ENCODE data around the gene RASGRP3. TPM values are rescaled to one million over a fixed set of nuclear protein-coding genes. Genes with fewer than 3 reads are reported as not detected.

RASGRP3 gene
- polyA plus RNA-seq, 1 of the 3 experiments (the other 2 are of a cell fraction), result 72.5 TPM

DNA sequence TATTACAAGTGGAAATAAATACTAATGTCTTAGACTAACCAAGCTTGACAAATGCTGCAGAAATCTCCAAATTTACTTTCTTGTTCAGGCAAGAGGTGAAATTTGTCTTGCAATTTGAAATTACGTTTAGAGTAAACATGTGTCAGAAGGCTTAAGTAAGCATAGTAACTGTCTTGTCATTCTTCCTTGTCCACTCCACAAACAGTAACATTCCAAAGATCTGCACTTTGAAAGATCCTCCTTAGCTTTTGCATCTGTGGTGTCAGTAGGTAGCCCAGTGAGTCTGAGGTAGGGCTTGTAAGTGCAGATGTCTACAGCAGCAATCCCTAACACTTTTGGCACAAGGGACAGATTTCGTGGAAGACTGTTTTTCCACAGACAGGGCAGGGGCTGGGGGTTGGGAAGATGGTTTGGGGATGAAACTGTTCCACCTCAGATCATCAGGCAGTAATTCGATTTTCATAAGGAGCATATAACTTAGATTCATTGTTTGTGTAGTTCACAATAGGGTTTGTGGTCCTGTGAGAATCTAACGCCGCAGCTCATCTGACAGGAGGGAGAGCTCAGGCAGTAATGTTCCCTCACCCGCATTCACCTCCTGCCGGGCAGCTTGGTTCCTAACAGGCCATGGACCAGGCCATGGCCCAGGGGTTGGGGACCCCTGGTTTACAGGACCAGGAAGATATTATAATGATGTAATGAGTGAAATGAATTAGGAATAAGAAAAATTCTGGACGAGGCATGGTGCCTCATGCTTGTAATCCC, 18.6 kb downstream of the RASGRP3 start:
- Histone ChIP-seq H3K4me2 (no peak overlapping the region), H3K4me1 (ENCODE audit: control insufficient read depth in 1 of 2, insufficient read depth in 2 of 2, low read depth in 1 of 2, low read length in 1 of 2) (peaks cover 0 to 21% of the 10 kb centered on the region in 2 experiments; a peak in 1 of 4 replicates), H3K27me3 (ENCODE audit: insufficient read depth) (no peaks in the 10 kb centered on the region), H3K79me2 (ENCODE audit: insufficient read depth) (no peaks in the 10 kb centered on the region), H2AFZ (ENCODE audit: low read depth) (no peak overlapping the region), H4K20me1 (ENCODE audit: insufficient read depth) (no peaks in the 10 kb centered on the region), H3K4me3 (ENCODE audit: low read depth in 2 of 2, low read length in 1 of 2) (no peak overlapping the region), H3K27ac (ENCODE audit: low read depth in 2 of 2, low read length in 1 of 2) (peak overlapping the region in 1 of 2 experiments; percentile 10; a peak in 2 of 4 replicates), H3K9ac (no peak overlapping the region), H3K9me2 (no peaks in the 10 kb centered on the region), H3F3A (replicated peaks; ENCODE audit: insufficient read depth) (peaks cover 7% of the 10 kb centered on the region), H3K36me3 (replicated peaks in 1 of 2; ENCODE audit: control insufficient read depth in 1 of 2, insufficient read depth in 2 of 2, low read length in 1 of 2) (no peaks in the 10 kb centered on the region), H3K9me3 (no peaks in the 10 kb centered on the region)
- TF ChIP-seq EP300 (IDR thresholded peaks at IDR 0.05; ENCODE audit: borderline replicate concordance in 1 of 2, low read depth in 1 of 2, low read length in 1 of 2) (no peak), JUND (IDR thresholded peaks at IDR 0.05) (no peak), YY1 (IDR thresholded peaks at IDR 0.05; ENCODE audit: low read depth) (no peak)
- TF ChIP-seq, protein P1, sequence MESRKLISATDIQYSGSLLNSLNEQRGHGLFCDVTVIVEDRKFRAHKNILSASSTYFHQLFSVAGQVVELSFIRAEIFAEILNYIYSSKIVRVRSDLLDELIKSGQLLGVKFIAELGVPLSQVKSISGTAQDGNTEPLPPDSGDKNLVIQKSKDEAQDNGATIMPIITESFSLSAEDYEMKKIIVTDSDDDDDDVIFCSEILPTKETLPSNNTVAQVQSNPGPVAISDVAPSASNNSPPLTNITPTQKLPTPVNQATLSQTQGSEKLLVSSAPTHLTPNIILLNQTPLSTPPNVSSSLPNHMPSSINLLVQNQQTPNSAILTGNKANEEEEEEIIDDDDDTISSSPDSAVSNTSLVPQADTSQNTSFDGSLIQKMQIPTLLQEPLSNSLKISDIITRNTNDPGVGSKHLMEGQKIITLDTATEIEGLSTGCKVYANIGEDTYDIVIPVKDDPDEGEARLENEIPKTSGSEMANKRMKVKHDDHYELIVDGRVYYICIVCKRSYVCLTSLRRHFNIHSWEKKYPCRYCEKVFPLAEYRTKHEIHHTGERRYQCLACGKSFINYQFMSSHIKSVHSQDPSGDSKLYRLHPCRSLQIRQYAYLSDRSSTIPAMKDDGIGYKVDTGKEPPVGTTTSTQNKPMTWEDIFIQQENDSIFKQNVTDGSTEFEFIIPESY (IDR thresholded peaks at IDR 0.05; ENCODE audit: borderline replicate concordance, low read depth), result no peak
- TF ChIP-seq, protein P2, sequence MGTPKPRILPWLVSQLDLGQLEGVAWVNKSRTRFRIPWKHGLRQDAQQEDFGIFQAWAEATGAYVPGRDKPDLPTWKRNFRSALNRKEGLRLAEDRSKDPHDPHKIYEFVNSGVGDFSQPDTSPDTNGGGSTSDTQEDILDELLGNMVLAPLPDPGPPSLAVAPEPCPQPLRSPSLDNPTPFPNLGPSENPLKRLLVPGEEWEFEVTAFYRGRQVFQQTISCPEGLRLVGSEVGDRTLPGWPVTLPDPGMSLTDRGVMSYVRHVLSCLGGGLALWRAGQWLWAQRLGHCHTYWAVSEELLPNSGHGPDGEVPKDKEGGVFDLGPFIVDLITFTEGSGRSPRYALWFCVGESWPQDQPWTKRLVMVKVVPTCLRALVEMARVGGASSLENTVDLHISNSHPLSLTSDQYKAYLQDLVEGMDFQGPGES (IDR thresholded peaks at IDR 0.05; ENCODE audit: low read depth, low read length), result no peak
- TF ChIP-seq, protein P3, sequence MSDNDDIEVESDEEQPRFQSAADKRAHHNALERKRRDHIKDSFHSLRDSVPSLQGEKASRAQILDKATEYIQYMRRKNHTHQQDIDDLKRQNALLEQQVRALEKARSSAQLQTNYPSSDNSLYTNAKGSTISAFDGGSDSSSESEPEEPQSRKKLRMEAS (IDR thresholded peaks at IDR 0.05; ENCODE audit: low read depth), result no peak
- DNase-seq, result no peak
- WGBS (ENCODE audit: low lambda C conversion rate), result 30% methylated on average over 8 of the region's 8 CpGs
- CTCF ChIA-PET, result no interaction called here
- POLR2A ChIA-PET, result no interaction called here

DNA sequence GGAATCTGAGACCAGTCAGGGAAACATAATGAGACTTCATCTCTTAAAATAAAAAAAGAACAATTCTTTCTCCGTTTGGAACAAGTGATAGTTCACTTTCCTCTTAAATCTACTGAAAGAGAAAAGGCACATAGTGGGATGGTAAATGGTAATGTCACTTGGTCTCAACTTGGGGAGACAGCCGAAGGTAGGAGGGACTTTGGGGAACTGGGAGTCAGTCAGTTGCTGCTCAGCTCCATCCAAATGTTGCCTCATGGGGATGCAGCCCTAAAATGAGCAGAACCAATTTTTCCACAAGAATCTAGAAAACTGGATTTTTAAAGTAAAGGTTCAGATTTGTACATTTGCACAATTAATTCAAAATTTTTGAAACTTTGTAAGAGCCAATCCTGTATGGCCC, 19.2 kb downstream of the RASGRP3 start:
- H3K4me3 ChIP-seq (ENCODE audit: low read depth in 2 of 2, low read length in 1 of 2), result no peak overlapping the region
- H3F3A ChIP-seq (replicated peaks; ENCODE audit: insufficient read depth), result peaks cover 7% of the 10 kb centered on the region
- no peak for DNase-seq
- POLR2A ChIA-PET, result no interaction called here
- 19% methylated on average over 2 of the region's 2 CpGs for WGBS (ENCODE audit: low lambda C conversion rate)
- peaks cover 0 to 21% of the 10 kb centered on the region in 2 experiments; a peak in 1 of 4 replicates for H3K4me1 ChIP-seq (ENCODE audit: control insufficient read depth in 1 of 2, insufficient read depth in 2 of 2, low read depth in 1 of 2, low read length in 1 of 2)
- CTCF ChIA-PET, result no interaction called here
- no peaks in the 10 kb centered on the region for H3K27me3 ChIP-seq (ENCODE audit: insufficient read depth)
- H3K27ac ChIP-seq (ENCODE audit: low read depth in 2 of 2, low read length in 1 of 2), result peak overlapping the region; percentile 3 to 29; a peak in 2 of 4 replicates
- H3K79me2 ChIP-seq (ENCODE audit: insufficient read depth), result no peaks in the 10 kb centered on the region
- H2AFZ ChIP-seq (ENCODE audit: low read depth), result no peak overlapping the region
- no peaks in the 10 kb centered on the region for H3K36me3 ChIP-seq (replicated peaks in 1 of 2; ENCODE audit: control insufficient read depth in 1 of 2, insufficient read depth in 2 of 2, low read length in 1 of 2)
- no peak overlapping the region for H3K9ac ChIP-seq
- H4K20me1 ChIP-seq (ENCODE audit: insufficient read depth), result no peaks in the 10 kb centered on the region
- no peak overlapping the region for H3K4me2 ChIP-seq
- H3K9me3 ChIP-seq, result no peaks in the 10 kb centered on the region
- no peaks in the 10 kb centered on the region for H3K9me2 ChIP-seq
- TF ChIP-seq SMC3 (IDR thresholded peaks at IDR 0.05; ENCODE audit: low read depth, low read length), result no peak
- TF ChIP-seq GABPA (IDR thresholded peaks at IDR 0.05; ENCODE audit: low read depth), result no peak
- TF ChIP-seq TAF1 (IDR thresholded peaks at IDR 0.05; ENCODE audit: borderline replicate concordance, low read depth, low read length), result no peak
- TF ChIP-seq RXRA (IDR thresholded peaks at IDR 0.05; ENCODE audit: borderline replicate concordance, low read depth), result no peak
- no peak for TF ChIP-seq ELF1 (IDR thresholded peaks at IDR 0.05)
- no peak for TF ChIP-seq TEAD4 (IDR thresholded peaks at IDR 0.05; ENCODE audit: borderline replicate concordance, insufficient read depth)
- TF ChIP-seq, protein P4, sequence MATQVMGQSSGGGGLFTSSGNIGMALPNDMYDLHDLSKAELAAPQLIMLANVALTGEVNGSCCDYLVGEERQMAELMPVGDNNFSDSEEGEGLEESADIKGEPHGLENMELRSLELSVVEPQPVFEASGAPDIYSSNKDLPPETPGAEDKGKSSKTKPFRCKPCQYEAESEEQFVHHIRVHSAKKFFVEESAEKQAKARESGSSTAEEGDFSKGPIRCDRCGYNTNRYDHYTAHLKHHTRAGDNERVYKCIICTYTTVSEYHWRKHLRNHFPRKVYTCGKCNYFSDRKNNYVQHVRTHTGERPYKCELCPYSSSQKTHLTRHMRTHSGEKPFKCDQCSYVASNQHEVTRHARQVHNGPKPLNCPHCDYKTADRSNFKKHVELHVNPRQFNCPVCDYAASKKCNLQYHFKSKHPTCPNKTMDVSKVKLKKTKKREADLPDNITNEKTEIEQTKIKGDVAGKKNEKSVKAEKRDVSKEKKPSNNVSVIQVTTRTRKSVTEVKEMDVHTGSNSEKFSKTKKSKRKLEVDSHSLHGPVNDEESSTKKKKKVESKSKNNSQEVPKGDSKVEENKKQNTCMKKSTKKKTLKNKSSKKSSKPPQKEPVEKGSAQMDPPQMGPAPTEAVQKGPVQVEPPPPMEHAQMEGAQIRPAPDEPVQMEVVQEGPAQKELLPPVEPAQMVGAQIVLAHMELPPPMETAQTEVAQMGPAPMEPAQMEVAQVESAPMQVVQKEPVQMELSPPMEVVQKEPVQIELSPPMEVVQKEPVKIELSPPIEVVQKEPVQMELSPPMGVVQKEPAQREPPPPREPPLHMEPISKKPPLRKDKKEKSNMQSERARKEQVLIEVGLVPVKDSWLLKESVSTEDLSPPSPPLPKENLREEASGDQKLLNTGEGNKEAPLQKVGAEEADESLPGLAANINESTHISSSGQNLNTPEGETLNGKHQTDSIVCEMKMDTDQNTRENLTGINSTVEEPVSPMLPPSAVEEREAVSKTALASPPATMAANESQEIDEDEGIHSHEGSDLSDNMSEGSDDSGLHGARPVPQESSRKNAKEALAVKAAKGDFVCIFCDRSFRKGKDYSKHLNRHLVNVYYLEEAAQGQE (IDR thresholded peaks at IDR 0.05; ENCODE audit: low read depth, low read length), result no peak
- TF ChIP-seq CHD2 (IDR thresholded peaks at IDR 0.05; ENCODE audit: low read length, partially characterized antibody), result no peak
- no peak for TF ChIP-seq FOXM1 (IDR thresholded peaks at IDR 0.05; ENCODE audit: low read depth)
- no peak for TF ChIP-seq YY1 (IDR thresholded peaks at IDR 0.05; ENCODE audit: low read depth)
- no peak for TF ChIP-seq NRF1 (IDR thresholded peaks at IDR 0.05; ENCODE audit: low read depth, low read length)
- TF ChIP-seq SIN3A (IDR thresholded peaks at IDR 0.05; ENCODE audit: borderline replicate concordance, low read depth, low read length), result no peak
- TF ChIP-seq RFX5 (IDR thresholded peaks at IDR 0.05; ENCODE audit: low read length), result no peak
- TF ChIP-seq, protein P2 (IDR thresholded peaks at IDR 0.05; ENCODE audit: low read depth, low read length), result no peak
- no peak for TF ChIP-seq TCF12 (IDR thresholded peaks at IDR 0.05)

Data from SK-N-SH (cell line).